Fibroblast of mammary gland (primary cell): ENCODE measurements around the gene HAPLN3.

Experiments used
- DNase-seq: peaks from one replicate; pipeline ENCODE4 v3.0.0-alpha.2; 2010; ENCODE audit warnings: low read depth
- H3K4me3 ChIP-seq: 2 replicates; pipeline ENCODE4 v1.5.1; 2011; ENCODE audit warnings: low read depth, mild to moderate bottlenecking, low read length, moderate library complexity; ENCODE audit not compliant: control insufficient read depth
- TF ChIP-seq, protein P1 (sequence below): conservative IDR thresholded peaks from 2 replicates; pipeline ENCODE4 v1.5.1; 2011; ENCODE audit warnings: low read depth, low read length, inconsistent platforms; ENCODE audit not compliant: control insufficient read depth, insufficient read depth

HAPLN3 gene

DNA sequence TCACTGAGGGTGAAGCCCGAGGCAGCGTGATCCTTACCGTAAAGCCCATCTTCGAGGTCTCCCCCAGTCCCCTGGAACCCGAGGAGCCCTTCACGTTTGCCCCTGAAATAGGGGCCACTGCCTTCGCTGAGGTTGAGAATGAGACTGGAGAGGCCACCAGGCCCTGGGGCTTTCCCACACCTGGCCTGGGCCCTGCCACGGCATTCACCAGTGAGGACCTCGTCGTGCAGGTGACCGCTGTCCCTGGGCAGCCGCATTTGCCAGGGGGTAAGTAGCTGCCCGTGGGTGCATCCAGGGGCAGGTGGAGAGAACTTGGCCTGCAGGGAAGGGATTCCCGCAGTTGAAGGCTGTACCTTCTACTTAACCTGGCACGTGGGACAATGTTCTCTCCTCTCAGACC is 49.7 kb downstream of the HAPLN3 start:
- DNase-seq, result no peak
- TF ChIP-seq, protein P1, sequence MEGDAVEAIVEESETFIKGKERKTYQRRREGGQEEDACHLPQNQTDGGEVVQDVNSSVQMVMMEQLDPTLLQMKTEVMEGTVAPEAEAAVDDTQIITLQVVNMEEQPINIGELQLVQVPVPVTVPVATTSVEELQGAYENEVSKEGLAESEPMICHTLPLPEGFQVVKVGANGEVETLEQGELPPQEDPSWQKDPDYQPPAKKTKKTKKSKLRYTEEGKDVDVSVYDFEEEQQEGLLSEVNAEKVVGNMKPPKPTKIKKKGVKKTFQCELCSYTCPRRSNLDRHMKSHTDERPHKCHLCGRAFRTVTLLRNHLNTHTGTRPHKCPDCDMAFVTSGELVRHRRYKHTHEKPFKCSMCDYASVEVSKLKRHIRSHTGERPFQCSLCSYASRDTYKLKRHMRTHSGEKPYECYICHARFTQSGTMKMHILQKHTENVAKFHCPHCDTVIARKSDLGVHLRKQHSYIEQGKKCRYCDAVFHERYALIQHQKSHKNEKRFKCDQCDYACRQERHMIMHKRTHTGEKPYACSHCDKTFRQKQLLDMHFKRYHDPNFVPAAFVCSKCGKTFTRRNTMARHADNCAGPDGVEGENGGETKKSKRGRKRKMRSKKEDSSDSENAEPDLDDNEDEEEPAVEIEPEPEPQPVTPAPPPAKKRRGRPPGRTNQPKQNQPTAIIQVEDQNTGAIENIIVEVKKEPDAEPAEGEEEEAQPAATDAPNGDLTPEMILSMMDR, result no peak
- H3K4me3 ChIP-seq, result no peak overlapping the region

DNA sequence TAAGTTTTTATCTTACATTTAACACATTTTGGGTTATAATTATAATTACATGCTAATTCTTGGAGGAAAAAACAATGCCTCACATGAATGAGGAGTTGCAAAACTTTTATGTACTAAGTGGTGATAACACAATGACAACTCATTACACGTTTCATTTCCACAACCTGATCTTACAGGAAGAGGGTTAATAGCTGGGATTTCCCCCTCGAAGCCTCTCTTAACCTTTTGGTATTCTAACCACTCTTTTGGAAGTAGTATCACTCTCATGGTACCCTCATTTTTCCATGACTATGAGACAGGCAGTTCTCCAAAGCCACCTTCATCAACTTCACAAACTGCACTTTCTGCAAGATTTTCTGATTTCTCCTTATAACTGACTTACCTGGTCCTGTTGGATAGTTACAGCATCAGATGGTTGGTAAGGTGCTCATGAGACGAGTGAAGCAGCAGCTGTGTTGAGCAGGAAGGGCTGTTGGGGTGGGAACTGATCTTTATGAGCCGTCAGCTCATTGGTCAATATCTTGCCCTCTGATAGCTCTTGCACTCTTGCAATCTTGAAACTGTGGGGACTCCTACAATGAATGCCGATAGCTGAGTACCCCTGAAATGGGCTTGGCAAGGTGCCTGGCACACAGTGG is 50.5 kb downstream of the HAPLN3 start:
- DNase-seq, result no peak
- no peak overlapping the region for H3K4me3 ChIP-seq
- TF ChIP-seq, protein P1, result no peak

DNA sequence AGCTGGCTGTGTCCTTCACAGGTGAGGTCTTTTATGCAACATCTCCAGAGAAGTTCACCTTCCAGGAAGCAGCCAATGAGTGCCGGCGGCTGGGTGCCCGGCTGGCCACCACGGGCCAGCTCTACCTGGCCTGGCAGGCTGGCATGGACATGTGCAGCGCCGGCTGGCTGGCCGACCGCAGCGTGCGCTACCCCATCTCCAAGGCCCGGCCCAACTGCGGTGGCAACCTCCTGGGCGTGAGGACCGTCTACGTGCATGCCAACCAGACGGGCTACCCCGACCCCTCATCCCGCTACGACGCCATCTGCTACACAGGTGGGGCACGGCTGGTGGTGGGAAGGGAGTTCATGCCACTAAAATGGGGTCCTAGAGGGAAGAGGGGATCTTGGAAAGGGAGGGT is 52.0 kb downstream of the HAPLN3 start:
- DNase-seq, result no peak
- H3K4me3 ChIP-seq, result no peak overlapping the region
- TF ChIP-seq, protein P1, result no peak

DNA sequence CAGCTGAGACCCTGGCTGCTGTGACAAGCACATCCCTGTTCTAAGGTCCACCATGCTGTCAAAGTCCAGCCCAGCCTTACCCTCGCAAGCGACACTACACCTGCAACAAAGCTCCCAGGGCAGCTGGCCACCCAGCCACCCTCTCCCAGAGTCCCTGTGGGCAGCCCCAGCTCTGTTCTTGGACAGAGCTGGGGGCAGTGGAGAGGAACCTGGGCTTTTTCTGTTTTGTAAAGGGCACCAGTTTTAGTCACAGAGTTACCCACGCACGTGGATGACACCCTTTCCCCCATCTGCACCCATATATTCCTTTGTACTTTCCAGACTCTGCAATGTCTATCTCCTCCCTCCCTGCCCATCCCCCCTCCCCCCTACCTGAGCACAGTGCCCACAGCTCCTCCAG is 53.2 kb downstream of the HAPLN3 start:
- H3K4me3 ChIP-seq, result no peak overlapping the region
- TF ChIP-seq, protein P1, result no peak
- DNase-seq, result no peak

DNA sequence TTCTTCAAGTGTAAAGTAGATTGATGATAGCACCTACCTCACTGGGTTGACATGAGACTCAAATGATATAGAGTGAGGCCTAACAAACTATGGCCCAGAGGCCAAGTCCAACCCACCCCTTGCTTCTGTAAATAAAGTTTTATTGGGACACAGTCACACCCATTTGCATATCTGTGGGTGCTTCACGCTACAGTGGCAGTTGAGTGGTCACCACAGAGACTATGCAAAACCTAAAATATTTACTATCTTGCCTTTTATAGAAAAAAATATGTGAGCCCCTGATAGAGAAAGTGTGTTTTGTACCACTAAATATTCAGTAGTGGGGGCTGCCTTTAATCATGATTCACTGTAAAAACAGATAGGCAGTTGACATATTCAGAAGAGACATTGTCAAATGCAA is 54.1 kb downstream of the HAPLN3 start:
- DNase-seq, result no peak
- H3K4me3 ChIP-seq, result no peak overlapping the region
- TF ChIP-seq, protein P1, result no peak

DNA sequence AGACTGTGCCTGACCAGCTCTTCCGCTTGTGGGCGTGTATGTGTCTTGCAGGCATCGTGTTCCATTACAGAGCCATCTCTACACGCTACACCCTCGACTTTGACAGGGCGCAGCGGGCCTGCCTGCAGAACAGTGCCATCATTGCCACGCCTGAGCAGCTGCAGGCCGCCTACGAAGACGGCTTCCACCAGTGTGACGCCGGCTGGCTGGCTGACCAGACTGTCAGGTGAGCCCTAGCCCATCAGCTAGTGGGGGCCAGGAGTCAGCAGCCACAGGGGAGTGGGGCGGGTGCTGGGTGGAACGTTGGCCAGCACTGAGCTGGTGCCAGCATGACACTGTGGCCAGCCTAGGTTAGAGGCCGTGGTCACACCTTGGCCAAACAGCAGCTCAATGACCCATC is 55.4 kb downstream of the HAPLN3 start:
- DNase-seq, result no peak
- no peak overlapping the region for H3K4me3 ChIP-seq
- TF ChIP-seq, protein P1, result no peak

DNA sequence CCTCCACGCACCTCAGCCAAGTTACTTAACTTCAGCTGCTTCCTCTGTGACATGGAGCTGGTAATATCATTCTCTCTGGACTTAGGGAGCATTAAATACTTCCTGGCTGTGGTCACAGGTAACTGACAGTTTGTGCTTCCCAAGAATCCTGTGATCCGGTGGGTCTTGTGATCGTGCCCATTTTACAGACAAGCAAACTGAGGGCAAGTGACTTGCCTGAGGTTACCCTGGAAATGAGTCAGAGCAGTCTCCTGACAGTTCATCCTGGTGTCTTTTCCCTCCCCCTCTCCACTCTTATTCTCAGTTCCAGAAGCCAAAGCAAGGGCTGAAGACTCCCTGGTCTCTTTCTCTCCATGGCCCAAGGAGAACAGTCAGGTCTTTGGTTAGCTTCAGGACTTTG is 56.2 kb downstream of the HAPLN3 start:
- DNase-seq, result peak; percentile 1
- TF ChIP-seq, protein P1, result no peak
- H3K4me3 ChIP-seq, result no peak overlapping the region
